Measurements from ENCODE around the gene PPP1R2B. TPM values are rescaled to one million over a fixed set of nuclear protein-coding genes. Genes with fewer than 3 reads are reported as not detected.

Gene PPP1R2B
- total RNA-seq, 1 experiment from 2014 or later: 0.05 TPM

DNA sequence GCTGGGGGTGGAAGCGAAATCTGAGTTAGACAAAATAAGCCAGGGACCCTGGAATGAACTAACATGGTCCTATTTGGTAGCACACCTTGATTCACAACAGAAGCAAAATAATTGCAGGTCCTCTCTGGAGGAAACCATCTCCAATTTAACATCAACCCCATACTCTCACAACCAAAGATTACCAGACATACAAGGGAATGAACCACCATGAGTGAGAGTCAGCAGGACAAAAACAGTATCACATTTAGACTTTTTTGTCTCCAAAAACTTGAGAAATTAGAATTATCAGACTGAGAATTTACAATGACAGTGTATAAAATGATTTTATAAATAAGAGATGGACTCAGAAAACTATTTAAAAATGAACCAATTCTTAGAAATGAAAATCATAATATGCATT, 21.1 kb downstream of the PPP1R2B start:
- DNase-seq (ENCODE audit: low read depth): no peak

DNA sequence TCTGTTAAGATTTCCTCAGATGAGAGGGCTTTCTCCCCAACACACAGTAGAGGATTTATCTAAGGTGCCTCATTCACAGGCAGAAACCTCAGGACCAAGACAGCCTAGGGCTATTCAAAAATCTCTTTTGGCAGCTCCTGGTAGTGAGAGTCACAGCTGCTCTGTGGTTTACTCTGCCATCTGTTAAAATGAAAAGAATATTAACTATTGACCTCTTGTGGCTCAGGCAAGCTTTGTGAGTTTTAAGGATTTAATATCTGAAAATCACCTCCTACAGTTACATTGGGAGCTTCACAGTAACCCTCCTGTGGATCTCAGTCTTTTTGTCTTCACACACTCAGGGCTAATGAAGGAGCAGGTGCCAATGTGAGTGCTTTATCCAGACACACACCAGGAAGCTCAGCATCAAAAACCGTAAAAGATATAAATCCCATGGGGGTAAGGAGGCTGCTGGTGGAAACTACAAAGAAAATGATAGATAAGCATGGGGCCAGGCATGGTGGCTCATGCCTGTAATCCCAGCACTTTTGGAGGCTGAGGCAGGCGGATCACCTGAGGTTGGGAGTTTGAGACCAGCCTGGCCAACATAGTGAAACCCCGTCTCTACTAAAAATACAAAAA, 29.7 kb downstream of the PPP1R2B start:
- no peak for DNase-seq (ENCODE audit: low read depth)

DNA sequence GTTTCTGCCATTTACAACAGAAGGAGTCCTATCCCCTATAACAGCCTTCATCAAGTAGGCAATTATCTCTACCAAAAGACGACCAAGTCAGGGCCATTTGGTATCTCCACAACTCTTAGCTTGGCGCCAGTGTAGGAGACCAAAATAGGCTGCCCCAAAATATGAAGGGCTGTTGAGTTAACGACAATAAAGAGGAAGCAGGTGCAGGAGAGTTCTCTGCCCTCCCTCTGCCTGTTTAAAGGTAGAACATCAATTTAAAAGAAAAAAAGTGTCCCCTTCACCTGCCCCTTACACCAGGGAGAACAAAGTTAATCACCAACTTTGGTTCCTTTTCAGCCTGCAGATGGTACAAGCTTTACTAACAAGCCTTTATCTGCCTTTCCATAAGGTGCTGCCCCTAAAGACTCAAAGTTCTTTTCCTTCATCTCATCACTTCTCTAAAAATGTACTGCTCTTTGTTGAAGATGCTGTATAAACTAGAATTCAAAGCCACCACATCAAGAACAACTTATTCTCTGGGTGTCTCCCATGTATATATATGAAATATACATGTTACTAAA, 33.3 kb downstream of the PPP1R2B start:
- no peak for DNase-seq (ENCODE audit: low read depth)

DNA sequence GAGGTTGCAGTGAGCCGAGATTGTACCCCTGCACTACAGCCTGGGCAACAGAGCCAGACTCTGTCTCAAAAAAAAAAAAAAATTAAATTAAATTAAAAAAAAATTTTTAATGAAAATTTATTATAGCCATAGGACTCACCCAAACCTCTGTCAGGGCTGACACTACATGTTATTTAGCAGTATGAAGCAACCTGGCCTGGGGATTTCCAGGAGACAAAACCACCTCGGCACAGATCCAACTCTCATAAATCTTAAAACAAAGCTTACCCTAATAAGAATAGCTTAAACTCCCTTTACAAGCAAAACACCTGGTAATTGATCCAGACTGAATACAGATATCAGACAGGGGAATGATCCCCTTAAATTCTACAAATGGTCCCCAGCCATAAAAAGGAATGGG, 38.4 kb downstream of the PPP1R2B start:
- no peak for DNase-seq (ENCODE audit: low read depth)

DNA sequence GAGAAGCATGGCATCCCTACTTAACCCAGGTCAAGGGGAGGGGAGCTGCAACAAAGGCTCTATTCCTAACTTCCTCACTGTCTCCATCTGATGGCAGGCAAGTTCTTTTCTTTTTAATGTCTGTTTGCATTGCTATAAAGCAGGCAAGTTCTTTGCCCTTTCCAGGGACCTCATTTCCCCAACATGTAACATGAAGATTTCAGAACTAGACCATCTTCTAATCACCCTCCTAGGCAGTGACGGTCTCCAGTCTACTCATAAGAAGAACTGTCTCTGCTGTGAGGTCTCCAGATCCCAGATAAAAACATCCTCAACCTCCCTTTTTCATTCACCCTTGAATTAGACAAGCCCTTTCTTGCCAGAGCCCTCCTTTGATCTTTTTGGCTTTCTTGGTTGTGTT, 42.1 kb downstream of the PPP1R2B start:
- DNase-seq (ENCODE audit: low read depth): no peak

DNA sequence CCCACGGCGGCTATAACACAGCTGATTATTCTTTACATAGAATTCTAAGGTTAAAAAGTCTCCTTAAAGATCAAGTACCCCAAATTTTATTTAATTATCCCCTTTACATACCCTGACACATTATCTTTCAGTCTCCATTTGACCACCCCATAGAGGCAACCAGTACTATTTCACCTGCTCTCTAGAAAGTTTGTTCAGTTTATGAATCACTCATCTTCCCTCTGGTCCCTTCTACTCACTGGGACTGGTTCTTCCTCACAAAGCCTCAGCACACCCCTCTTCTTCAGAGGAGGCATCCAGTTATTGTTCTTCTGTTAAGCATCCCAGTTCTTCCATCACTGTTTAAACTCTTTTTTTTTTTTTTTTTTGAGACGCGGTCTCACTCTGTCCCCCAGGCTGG, 42.8 kb downstream of the PPP1R2B start:
- DNase-seq (ENCODE audit: low read depth): no peak

DNA sequence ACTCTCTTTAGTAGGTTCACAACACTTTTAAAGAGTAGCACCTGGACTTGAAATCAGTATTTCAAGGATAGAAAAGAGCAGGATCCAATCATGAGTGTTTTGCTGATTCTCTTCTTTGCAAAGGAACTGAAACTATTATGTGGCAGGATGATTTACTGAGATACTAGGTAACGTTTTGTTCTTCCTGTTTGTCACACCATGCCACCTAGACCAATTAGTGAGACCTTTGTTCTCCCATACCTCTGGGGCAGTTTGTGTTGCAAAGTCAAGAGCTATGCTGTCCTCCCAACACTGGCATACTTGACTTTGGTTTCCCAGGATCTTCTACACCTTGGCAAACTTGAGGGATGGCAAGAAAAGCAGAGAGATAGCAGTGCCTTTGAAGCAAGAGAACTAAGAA, 43.4 kb downstream of the PPP1R2B start:
- DNase-seq (ENCODE audit: low read depth): no peak

DNA sequence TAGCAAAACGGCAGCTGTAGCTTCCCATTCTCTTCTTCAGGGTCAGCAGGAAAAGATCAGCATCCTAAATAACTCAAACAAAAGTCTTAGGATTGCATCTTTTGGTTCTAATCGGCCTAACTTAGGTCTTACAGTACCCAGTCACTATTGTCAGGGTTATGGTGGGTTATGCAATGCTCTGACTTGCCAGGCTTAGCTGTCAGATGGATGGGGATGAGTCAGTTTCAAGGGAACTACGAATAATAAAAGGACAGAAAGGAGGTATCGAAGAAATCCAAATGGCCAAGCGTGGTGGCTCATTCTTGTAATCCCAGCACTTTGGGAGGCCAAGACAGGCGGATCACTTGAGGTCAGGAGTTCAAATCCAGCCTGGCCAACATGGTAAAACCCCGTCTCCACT, 46.5 kb downstream of the PPP1R2B start:
- peak; percentile 23 for DNase-seq (ENCODE audit: low read depth)

Small RNA genes lying within 50 kb of the gene (small RNA-seq; reads per million reads assigned to genes)
- gene RNU6-556P: not detected

Other genes starting within 250 kb of the PPP1R2B start
- not detected in 2 replicates for gene TIMD4, start 112.9 kb downstream of the PPP1R2B start, total RNA-seq (2014; rRNA removed; shearing (Covaris generic))
- not detected in 2 replicates for gene HAVCR1, start 208.8 kb downstream of the PPP1R2B start, total RNA-seq (2014; rRNA removed; shearing (Covaris generic))

All from HT1080 (cell line).